Measurements from ENCODE around the gene CNTNAP4.

Gene CNTNAP4

DNA sequence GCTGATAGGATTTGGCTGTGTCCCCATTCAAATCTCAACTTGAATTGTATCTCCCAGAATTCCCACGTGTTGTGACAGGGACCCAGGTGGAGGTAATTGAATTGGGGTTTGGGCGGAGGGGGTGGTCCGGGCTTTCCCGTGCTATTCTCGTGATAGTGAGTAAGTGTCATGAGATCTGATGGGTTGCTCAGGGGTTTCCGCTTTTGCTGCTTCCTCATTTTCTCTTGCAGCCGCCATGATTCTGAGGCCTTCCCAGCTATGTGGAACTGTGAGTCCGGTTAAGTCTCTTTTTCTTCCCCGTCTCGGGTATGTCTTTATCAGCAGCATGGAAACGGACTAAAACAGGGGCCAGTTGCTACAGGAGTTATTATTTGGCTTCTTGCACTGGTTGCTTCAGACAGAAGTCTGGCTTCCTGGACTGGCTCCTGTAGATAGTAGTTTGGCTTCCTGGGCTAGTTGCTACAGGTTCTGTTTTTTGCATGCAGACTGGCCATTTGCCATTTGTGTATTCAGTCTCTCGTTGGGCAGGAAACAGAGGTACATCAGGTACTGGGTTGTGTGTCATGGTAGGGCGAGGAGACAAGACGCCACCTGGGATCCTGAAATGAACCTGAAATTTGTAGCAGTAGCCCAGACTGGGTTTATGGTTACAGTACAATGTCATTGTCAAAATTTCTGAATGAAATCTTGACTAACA lies 32.6 kb downstream of the CNTNAP4 start:
- FAIRE-seq: no peak

DNA sequence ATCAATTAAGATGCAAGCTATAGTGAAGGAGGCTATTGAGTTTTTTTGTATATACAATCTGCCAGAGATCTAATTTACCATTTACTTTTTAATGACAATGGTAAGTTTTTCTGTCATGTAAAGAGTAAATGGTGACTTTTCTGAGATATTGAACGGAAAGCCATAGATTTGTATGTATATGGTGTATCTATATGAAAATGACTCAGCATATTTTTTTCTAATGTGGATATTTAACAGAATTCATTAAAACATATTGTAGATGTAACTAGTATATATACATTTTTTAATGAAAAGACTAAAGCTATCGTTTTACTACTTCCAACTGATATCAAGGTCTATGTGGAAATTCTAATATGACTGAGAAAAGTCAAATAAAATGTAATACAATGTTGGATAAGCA lies 34.1 kb downstream of the CNTNAP4 start:
- FAIRE-seq: no peak

DNA sequence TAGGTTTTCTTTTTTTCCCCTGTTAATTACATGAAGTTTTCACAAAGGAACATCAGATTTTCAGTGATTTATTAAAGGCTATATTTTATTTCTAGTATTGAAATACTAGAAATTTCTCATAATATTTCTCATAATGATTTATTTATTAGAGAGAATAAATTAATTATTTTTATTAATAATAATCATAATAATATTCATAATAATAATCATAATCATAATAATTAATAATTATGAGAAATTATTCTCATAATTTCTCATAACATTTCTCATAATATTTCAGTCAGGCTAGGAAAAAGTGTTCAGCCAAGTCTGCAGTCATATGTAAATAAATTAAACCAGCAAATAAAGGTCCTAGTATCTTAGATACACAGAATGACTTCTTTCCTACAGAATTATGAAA lies 41.4 kb downstream of the CNTNAP4 start:
- peak; percentile 45 for FAIRE-seq

DNA sequence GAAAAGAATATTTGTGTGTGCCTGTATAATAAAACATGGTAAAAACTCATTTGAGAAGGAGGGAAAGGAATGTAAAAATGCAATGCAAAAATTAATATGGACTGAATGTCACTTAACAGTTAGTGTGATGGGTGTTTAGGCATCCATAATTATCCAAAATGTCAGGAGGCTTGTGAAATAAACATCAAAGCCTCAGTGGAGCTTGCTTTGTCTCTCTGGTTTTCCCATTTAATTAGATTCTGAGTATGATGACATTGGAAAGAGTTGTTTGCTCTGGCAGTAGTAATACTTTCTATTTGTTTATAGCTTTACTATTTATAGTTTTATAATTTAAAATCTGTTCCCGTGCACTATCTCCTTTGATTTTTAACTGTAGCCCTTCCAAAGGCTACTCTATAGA lies 51.9 kb downstream of the CNTNAP4 start:
- FAIRE-seq: no peak

DNA sequence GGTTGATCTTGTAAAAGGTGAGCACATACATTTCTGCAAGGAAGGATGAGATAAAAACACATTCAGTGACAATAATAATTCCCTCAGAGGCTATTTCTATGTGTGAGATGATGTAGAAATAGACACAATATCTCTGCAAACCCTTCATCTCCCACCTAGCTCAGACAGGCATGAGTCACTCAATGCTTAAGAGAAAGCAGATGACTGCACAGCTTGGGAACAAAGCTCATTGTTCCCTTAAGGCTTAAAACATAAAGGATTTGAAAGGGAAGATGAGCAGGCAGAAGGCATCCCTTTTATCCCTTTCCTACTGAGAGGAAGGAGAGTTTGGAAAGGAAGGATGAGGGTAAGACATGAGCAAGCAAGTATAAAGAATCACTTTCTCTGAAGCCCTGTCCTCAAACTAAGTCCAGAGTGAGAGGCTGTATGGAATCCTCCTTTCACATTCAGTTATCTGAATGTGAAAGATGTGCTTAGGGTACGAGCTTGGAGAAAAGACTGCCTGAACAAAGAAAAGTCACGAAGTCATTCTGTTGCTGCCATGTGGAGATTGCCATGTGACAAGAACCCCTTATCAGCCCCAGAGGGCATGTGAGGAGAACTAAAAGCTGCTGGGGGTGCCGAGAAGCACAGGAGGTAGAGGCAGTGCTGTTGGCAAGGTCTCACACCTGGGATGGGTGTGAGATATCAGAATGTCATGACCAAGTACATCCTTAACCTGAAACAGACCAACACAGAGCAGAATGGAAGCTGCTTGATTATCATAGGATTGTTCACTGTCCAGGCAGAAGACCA lies 58.2 kb downstream of the CNTNAP4 start:
- no peak for FAIRE-seq

DNA sequence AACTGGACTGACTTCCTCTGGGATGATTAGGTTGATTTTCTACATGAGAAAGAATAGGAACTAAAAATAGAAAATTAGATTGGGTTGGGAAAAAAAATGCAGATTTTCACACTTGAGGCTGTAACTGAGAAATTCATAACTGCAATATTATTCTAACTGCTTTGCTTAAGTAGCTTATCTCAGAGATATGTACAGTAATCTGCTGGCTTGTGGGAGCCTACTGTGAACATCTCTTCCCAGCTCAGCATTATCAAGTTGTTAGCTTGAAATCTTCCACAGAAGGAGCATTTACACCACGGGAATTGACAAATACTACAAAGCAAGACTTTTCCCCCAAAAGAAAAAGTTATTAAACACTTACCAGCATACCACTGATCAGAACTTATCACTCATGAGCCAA lies 58.9 kb downstream of the CNTNAP4 start:
- FAIRE-seq: no peak

DNA sequence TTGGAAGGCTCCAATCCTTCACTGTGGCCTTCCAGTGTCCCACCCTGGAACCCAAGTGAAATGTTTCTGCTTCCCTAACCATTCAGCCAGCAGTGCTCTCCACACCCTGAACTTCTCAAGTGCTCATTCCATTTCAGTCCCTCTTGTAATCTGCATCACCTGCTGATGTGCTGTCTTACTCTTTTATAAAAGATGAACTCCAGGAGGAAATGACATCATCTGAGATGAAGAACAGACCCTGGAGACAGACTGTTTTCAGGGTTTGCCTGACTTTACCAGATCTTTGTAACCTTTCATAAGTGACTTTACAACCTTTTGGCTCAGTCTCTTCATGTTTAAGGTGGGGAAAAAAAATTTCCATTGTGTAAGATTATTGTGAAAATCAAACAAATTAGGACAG lies 61.3 kb downstream of the CNTNAP4 start:
- FAIRE-seq: no peak

DNA sequence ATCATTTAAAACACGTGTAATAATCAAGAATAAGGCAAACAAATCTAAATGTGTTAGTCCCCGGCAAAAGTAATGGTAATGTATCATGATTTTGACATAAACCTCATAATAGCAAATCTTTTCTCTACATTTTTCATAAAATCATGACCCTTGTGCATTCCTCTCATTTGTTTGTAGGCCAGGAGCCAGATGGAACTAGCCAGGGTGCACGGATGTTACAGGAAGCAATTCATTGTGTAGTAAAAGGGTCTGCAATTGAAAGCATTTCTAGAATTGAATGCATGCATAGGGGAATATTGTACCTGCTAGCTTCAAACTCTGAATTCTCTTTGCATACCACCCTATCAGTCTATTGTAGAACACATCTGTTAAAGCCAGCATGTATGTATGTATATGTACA lies 66.6 kb downstream of the CNTNAP4 start:
- FAIRE-seq: no peak

DNA sequence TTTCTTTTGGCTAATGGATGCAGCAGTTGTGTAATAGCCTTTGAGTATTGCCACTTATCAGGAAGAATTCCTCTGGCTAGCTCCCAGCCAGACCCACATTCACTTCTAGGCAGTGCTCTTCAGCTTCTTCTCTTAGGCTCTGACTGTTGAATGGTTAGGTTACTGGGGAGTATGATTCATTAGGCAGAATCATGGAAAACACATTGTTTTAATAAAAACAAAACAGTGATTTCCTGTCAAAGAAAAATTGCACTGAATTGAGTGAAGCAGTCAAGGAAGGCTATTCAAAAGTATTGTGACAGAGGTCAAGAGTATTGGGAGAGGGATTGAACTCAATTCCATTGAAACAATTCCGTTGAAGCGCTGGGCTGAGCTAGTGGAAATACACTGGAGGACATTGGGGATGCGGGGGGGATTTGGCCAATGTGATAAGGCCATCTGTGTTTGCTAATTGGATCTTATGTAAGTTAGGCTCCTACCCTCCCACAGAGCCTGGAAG lies 68.0 kb downstream of the CNTNAP4 start:
- no peak for FAIRE-seq

DNA sequence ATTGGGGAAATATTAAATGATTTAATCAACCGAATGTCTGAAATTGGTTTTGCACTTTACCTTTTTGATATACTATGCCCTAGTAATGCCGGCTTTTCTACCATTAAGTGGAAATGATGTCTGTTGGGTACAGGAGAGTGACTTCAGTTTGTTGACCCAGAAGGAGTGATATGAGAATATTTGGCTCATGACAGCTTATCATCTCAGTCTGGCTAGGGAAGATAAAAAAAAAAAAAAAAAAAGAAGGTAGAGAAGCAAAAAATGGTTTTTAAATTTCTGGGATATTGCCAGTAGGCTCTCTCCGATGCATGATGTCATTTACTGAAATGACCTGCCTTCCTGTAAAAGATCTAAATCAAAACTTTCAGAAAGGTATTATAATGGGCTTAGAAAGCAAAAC lies 69.0 kb downstream of the CNTNAP4 start:
- FAIRE-seq: no peak

DNA sequence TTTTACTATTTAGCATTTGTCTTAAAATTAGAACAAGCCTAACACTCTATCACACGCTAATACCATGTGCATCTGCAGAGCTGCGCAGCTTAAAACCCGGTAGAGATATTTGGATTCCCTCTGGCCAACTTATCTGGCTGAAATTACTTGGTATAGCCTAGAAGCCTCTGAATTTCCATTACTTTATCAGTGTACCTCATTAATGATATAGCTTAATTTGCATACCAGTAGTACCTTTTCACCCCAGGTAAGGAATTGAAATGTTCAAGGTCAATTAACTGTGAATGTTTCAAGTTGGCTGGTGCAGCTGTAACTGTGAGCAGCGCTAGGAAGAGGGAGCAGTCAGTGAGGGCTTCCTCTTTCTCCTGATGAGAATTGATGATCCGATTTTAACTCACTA lies 74.2 kb downstream of the CNTNAP4 start:
- FAIRE-seq: no peak

DNA sequence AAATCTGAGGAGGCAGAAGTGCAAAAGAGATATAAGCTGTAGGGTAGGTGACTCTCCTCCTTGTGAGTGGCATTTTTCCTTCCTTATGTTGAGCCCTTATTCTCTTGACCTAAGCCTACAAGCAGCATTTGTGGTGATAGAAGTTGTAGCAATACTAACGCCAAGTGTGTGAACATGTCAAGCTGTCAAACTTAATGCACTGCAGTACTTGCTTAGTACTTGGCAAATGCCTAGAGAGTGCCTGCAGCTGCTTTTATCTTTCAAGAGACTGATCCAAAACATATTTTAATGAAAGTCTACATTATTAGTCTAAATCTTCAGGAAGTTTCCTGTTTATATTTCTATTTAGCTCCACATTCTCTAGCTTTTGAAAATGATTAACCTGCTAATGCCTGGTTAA lies 83.2 kb downstream of the CNTNAP4 start:
- FAIRE-seq: no peak

DNA sequence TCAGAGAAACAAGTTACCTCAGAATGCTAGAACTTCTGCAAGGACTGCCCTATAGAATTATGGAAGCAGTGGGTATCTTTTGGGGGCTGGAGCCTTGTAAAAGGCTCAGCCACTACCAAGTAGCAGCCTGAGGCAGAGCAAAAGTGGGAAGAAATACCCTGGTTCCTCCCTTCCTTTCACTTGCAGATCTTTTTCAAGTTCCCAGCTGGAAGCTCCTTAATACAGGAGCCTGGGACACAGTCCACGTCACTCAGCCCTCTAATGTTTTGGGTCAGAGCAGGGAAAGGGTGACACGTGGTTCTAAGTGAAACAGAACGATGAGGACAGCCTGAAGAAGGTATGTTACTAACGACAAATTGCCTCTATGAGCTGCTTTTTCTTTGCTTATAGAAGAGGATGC lies 93.1 kb downstream of the CNTNAP4 start:
- FAIRE-seq: no peak

DNA sequence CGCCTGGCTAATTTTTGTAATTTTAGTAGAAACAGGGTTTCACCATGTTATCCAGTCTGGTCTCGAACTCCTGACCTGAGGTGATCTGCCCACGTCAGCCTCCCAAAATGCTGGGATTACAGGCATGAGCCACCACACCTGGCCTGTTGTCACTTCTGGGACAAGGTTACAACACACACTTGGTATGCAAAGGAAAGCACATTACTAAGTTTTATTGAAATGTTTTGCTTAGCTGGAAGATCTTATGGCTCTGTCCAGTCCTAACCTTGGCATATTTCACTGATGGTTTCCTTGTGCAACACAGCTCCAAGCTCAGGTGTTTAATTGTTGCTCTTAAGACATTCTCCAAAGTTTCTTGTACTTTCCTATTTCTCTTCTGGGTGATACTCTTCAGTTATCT lies 94.2 kb downstream of the CNTNAP4 start:
- FAIRE-seq: no peak

DNA sequence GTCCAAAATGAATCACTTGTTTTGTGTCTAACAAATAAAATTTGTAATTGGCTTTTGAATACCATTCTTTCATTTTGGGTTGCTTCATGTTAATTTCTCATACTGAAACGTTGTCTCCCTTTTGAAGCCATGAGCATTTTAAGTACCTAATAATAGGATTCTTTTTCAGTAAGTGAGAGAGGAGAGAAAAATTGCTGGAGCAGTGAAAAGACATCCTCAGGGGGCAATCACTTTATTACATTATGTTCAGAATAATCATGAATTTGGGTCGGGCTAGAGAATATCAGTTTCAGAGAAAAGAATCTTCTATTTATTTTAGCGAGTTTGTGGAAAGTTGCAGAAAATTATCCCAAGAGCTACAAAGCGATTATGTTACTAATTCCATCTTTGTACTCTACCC lies 96.8 kb downstream of the CNTNAP4 start:
- FAIRE-seq: no peak

DNA sequence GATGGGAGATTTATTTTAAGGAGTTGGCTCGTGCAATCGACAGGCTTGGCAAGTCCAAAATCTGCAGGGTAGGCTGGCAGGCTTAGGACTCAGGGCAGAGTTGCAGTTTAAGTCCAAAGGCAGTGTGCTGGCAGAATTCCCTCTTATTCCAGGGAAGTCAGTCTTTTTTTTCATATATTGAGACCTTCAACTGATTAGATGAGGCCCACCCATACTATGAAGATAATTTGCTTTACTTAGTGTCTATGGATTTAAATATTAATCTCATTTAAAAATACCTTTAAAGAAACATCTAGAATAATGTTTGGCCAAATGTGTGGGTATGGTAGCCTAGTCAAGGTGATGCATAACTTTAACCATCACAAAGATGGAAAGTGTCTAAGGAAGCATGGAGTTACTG lies 99.8 kb downstream of the CNTNAP4 start:
- no peak for FAIRE-seq

DNA sequence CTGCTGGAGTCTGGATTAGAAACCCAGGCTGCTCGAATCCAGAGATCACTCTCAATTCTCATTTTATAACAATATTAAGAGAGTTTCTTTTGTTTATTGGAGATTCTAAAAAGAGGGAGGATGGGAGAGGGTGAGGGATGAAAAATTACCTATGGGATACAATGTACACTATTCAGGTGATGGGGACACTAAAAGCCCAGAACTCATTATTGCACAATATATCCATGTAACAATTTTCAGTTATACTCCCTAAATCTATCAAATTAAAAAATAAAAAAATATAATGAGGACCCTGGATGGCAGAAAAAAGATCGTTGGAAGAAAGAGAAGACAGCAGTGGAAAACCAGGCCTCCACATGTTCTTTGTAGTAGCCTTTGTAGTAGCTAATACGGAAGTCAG lies 100.8 kb downstream of the CNTNAP4 start:
- no peak for FAIRE-seq

DNA sequence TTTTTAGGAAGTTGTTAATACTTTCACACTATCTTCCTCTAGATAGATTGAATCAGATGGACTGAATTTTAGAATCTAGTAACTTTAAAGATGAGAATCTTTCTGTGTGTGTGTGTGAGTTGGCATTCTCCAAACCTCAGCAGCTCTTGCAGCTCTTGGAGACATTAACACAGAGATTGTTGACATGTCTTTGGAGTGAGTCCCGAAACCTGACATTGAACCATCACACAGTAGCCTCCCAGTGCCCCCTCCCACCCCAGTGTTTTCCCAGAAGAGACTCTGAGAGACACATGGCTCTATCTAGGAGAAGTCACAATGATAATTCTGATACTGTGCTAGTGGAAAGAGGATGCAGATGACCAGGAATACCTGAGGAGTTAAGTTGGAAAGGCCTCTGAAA lies 103.9 kb downstream of the CNTNAP4 start:
- no peak for FAIRE-seq

DNA sequence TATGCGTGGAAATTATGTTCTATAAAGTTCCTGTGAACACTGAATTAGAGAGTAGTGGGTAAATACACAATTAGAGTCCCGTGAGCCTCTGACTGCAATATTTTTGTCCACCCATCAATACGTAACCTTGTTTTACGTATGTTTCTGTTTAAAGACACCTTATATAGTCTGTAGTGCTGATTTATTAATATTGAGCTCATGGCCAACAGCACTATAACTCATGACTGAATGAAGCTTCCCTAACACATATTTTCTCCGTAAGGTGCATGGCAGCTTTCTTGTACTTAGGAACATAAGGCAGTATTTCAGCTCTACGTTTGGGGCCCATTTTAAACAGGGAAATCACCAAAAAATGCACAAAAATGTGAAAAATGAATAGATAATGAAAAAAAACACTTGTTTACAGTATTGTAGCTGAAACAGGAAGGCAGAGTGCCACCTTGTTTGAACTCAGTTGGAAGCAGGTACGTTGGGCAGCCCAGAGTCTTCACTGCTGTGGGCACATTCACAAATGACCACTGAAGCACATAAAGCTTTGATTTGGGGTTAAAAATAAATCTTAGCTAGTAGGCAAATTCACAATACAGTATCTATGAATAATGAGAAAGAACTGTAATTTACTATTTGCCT lies 108.5 kb downstream of the CNTNAP4 start:
- FAIRE-seq: no peak

DNA sequence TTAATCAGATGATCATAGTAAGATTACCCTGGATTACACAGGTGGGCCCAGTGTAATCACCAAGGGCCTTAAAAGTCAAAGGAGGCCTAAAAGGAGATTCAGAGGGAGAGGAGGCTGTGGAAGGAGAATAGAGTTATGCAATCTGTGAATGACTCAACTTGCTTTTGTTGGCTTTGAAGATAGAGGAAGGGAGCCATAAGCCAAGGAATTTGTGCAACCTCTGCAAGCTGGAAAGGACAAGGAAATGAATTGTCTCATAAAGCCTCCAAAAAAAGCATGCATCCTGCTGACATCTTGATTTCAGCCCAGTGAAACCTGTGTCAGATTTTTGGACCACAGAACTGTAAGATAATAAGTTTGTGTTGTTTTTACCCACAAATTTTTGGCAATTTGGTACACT lies 109.6 kb downstream of the CNTNAP4 start:
- FAIRE-seq: no peak

DNA sequence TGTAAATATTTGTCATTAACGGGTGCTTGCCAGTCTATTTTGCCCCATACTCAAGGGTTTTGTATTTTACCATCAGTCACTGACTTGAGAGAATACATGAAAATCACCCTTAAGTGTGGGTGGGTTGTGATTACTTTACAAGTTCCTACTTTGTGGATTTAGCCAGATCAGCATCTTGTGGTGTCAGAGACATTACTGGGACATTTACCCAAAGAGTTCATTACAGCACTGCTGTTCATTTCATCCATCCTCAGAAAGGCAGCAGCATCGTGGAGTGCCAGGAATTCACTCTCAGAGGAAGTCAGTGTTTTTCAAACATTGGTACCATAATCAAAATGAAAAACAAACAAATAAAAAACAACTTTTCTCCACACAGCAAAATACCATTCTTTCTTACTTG lies 110.8 kb downstream of the CNTNAP4 start:
- FAIRE-seq: no peak

DNA sequence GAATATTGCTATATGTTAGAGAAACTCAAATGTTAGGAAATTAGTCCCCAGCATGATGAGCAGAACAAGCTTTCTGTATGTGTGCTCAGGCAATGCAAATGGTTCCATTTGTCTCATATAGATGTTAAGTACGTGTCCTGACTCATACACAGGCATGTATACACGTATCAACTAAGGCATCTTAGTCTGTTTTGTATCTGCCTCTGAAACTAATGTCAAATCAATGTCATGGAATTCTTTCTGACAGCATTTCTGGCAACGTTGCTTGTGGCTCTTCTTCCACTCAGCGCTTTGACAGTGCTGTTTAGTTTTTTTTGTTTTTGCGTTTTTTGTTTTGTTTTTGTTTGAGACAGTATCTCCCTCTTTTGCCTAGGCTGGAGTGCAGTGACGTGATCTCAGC lies 111.9 kb downstream of the CNTNAP4 start:
- no peak for FAIRE-seq

DNA sequence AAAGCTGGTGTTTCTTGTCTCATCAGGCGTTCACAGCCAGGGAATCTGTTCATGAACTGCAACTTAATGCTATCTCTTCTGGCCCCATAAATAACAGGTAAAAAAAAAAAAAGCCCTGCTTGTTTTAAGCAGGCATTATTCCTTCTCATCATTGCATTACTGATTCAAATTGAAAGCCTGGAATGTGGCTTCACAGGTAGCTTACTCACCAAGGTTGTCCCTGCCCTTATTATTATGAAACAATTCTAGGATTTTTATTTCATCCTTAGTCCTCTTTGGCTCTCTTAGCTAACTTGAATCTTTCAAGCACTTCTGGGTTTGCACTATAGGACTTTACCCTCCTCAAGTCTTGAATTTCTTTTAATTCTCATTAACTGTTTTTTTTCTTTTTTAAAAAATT lies 113.3 kb downstream of the CNTNAP4 start:
- no peak for FAIRE-seq

DNA sequence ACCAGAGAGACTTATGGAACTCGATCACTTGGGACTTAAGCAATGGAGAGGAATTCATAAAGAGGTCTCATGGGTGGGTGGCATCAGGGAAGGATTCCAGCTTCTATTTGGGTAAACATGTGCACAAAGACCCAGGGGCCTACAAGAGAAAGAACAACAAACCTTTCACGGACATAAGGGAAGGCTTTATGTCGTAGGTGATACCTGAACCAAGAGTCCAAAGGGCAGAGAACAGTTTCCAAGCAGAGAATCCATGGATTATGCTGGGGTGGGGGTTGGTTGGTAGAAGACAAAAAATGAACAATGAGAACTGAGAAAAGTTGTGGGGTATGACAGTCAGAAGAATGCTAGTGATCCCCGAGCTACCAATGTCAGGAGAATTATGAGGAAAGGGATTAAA lies 119.8 kb downstream of the CNTNAP4 start:
- no peak for FAIRE-seq

Measured in colon (tissue), 2 donors.